Astrocyte of the cerebellum (primary cell): ENCODE data around the gene ALG10.
"Not testable (repeated sequence)": the region's sequence is repeated elsewhere in the genome, so short reads cannot be mapped to it uniquely, and the experiment has no call there.

Source experiments
- DNase-seq: peaks from one replicate; pipeline ENCODE4 v3.0.0-alpha.2; 2011; ENCODE audit warnings: low read depth
- H3K4me3 ChIP-seq: 2 replicates; pipeline ENCODE4 v1.5.1; 2011; ENCODE audit warnings: mild to moderate bottlenecking, low read depth, low read length, moderate library complexity
- CTCF ChIP-seq: IDR thresholded peaks from 2 replicates; pipeline ENCODE4 v1.5.1; 2012; ENCODE audit warnings: low read length, low read depth, moderate library complexity, mild to moderate bottlenecking; ENCODE audit errors: missing control alignments
- in situ Hi-C: cut with HindIII; loops from 2 replicates; pipeline ENCODE4 v1.10.0; 2017; ENCODE audit warnings: low sequenced_read_pairs

The ALG10 gene

DNA sequence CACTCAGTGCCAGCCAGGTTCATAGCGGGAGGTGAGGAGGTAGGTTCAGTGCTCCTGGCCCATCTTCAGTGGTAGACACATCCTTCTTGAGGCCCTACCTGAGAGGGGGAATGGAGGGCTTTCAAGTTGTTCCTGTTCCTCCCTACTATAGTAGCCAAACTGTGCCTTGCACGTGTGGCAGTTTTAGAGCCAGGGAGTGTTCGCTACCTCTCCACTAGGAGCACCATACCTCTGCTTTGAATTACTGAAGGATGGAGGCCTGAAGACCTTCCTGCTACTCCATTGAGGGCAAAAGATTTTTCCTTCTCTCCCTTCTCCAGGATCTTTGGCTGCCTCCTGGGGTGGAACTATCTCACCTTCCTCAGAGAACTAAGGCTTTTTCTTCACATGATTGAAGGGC lies 5.9 kb upstream of the ALG10 start:
- TF ChIP-seq CTCF, result no peak
- DNase-seq, result no peak
- in situ Hi-C loops, result no loop called here
- H3K4me3 ChIP-seq, result no peak overlapping the region

DNA sequence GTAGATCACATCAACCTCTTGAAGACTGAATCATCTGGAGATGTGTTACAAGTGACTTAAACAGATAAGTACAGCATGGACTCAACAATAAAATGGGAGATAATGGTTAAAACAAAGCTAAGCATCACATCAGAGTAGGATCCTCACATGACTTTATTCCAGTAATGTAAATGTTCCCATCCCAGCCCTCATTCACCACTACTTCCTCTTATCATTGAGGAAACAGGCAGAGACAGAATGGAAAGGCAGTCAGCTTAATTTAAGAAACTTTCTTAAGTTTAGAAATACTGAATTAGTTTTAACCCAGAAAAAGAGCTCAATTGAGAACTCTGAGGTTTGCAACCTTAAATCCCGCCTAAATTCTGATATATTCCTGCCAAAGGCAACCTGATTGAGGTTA lies 1.2 kb upstream of the ALG10 start:
- no peak overlapping the region for H3K4me3 ChIP-seq
- in situ Hi-C loops, result no loop called here
- no peak for TF ChIP-seq CTCF
- no peak for DNase-seq

DNA sequence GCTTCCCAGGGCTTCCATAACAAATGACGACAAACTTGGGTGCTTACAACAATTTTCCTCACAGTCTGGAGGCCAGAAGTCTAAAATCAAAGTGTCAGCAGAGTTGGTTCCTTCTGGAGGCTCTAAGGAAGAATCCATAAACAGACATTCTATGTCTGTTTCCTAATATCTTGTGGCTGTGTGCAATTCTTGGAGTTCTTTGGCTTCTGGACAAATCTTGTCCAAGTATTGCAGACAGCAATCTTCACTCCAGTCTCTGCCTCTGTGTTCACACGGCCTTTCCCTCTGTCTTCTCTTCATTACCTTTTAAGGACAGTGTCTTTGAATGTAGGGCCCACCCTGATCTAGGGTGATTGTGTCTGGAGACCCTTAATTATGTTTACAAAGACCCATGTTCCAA lies 5.4 kb downstream of the ALG10 start:
- in situ Hi-C loops, DNase-seq, H3K4me3 ChIP-seq: not testable (repeated sequence)

DNA sequence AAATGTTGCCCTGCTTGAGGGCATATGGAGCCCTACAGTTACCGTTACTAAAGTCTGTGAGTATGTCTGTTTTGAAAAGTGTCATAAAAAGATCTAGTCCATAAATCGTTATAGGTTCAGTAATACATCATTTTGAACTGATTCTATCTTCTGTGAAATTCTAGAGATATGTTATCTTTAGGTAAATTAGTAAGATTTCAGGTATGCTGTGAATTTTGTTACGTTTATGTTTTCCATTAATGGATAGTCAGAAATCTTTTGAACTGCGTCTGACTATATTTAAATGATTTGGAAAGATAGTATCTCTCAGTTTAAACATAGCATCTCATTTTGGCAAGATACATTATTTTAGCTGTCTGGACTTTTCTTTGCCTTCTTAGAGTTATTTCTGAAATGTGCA lies 8.3 kb downstream of the ALG10 start:
- in situ Hi-C loops, result no loop called here
- DNase-seq, result no peak
- H3K4me3 ChIP-seq, result no peak overlapping the region
- no peak for TF ChIP-seq CTCF

- in situ Hi-C loops, result no loop called here
- TF ChIP-seq CTCF, result no peak
- DNase-seq, result peak; percentile 12
- no peak overlapping the region for H3K4me3 ChIP-seq
Measured at GRCh38 chr12:34033628-34034296, 11.5 kb downstream of the ALG10 start.

DNA sequence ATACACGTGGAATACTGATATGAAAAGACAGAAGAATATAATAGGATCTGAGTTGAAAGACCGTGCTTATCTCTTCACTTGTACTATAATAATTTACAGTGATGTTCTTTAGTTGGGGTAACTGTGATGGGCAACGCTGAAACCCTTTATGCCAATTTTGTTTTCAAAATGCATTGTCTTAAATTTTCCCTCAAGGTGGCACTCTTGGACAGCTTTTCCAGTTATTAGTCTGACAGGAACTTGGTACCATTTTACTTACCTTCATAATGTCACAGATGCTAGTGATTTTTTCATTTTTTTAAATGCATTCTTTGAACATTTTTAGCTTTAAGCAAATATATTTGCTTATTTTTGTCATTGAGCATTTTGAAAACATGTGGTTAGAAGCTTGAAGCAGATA lies 16.1 kb downstream of the ALG10 start:
- H3K4me3 ChIP-seq, DNase-seq, in situ Hi-C loops: not testable (repeated sequence)

- H3K4me3 ChIP-seq, result no peak overlapping the region
- in situ Hi-C loops, result no loop called here
- no peak for DNase-seq
- no peak for TF ChIP-seq CTCF
Measured at GRCh38 chr12:34046570-34046969, 24.3 kb downstream of the ALG10 start.

DNA sequence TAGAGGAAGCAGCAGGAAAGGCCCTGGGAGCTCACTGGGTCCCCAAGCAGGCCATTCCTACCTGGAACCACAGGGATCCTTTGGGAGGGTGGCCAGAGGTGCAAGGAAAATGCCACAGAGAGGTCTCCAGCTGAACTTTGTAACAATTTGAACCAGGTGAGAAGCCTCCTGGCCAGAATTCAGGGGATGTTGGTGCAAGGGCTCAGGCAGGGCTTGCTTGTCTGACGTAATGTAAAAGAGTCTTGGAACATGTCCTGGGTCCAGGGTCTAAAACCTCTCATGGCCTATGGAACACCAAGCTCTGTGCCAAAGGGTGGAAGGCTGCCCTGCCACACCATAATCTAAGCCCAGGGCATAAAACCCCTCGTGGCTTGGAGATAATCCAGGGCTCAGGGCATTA lies 25.6 kb downstream of the ALG10 start:
- DNase-seq, H3K4me3 ChIP-seq, in situ Hi-C loops: not testable (repeated sequence)
